ENCODE measurements around the gene INPP5D. TPM values are rescaled to one million over a fixed set of nuclear protein-coding genes. Genes with fewer than 3 reads are reported as not detected.

Gene INPP5D
- total RNA-seq, 2 donors from 2014 or later: 0.66 to 3.0 TPM

- no peak overlapping the region for H3K9ac ChIP-seq (ENCODE audit: extremely low read depth, low read length, poor library complexity, severe bottlenecking)
- no peak overlapping the region for H3K27ac ChIP-seq (ENCODE audit: low read depth, low read length)
- H3K27ac Mint-ChIP-seq: no peak overlapping the region
Measured at GRCh38 chr2:233247744-233248143, 187.6 kb downstream of the INPP5D start.

GRCh38 chr2:233248999-233249398 is 188.9 kb downstream of the INPP5D start:
- Histone ChIP-seq H3K9me3 (ENCODE audit: control insufficient read depth, low read length) (peaks cover 16% of the 10 kb centered on the region), H3K9ac (ENCODE audit: extremely low read depth, low read length, poor library complexity, severe bottlenecking) (no peak overlapping the region), H3K27ac (ENCODE audit: low read depth, low read length) (no peak overlapping the region), H3K36me3 (ENCODE audit: control insufficient read depth, insufficient read depth, low read length) (no peaks in the 10 kb centered on the region), H3K27me3 (ENCODE audit: control insufficient read depth, insufficient read depth, low read length, poor library complexity, severe bottlenecking) (no peaks in the 10 kb centered on the region), H3K4me1 (ENCODE audit: control insufficient read depth, insufficient read depth, low read length) (no peaks in the 10 kb centered on the region), H3K4me3 (ENCODE audit: low read length) (no peak overlapping the region)
- 83 to 88% methylated on average over 7 of the region's 7 CpGs for WGBS, 2 experiments (ENCODE audit: insufficient coverage in 1 of 2, insufficient read length in 1 of 2)
- H3K4me3 Mint-ChIP-seq: no peak overlapping the region
- no peak overlapping the region for H3K27ac Mint-ChIP-seq
- peaks cover 16% of the 10 kb centered on the region for H3K9me3 Mint-ChIP-seq
- DNase-seq: no peak
- no peaks in the 10 kb centered on the region for H3K36me3 Mint-ChIP-seq (ENCODE audit: low read depth)
- H3K4me1 Mint-ChIP-seq: peaks cover 8% of the 10 kb centered on the region
- TF ChIP-seq CTCF (conservative IDR thresholded peaks at IDR 0.05): no peak
- H3K27me3 Mint-ChIP-seq (ENCODE audit: insufficient read depth): no peaks in the 10 kb centered on the region

More at GRCh38 chr2:233247744-233248143, 187.6 kb downstream of the INPP5D start:
- peaks cover 1% of the 10 kb centered on the region for H3K4me1 Mint-ChIP-seq
- no peak overlapping the region for H3K4me3 Mint-ChIP-seq
- H3K27me3 Mint-ChIP-seq (ENCODE audit: insufficient read depth): no peaks in the 10 kb centered on the region
- no peak for DNase-seq
- Histone ChIP-seq H3K36me3 (ENCODE audit: control insufficient read depth, insufficient read depth, low read length) (no peaks in the 10 kb centered on the region), H3K9me3 (ENCODE audit: control insufficient read depth, low read length) (peaks cover 16% of the 10 kb centered on the region), H3K4me1 (ENCODE audit: control insufficient read depth, insufficient read depth, low read length) (no peaks in the 10 kb centered on the region), H3K4me3 (ENCODE audit: low read length) (no peak overlapping the region), H3K27me3 (ENCODE audit: control insufficient read depth, insufficient read depth, low read length, poor library complexity, severe bottlenecking) (no peaks in the 10 kb centered on the region)
- H3K36me3 Mint-ChIP-seq (ENCODE audit: low read depth): no peaks in the 10 kb centered on the region
- no peak for TF ChIP-seq CTCF (conservative IDR thresholded peaks at IDR 0.05)
- H3K9me3 Mint-ChIP-seq: peaks cover 16% of the 10 kb centered on the region

GRCh38 chr2:233250568-233250967 is 190.4 kb downstream of the INPP5D start:
- H3K9me3 ChIP-seq (ENCODE audit: control insufficient read depth, low read length): peaks cover 16% of the 10 kb centered on the region
- peak overlapping the region; percentile 96 for H3K4me3 Mint-ChIP-seq
- H3K4me1 ChIP-seq (ENCODE audit: control insufficient read depth, insufficient read depth, low read length): no peaks in the 10 kb centered on the region

More at GRCh38 chr2:233250568-233250967, 190.4 kb downstream of the INPP5D start:
- peaks cover 16% of the 10 kb centered on the region for H3K9me3 Mint-ChIP-seq
- peaks cover 5% of the 10 kb centered on the region for H3K36me3 ChIP-seq (ENCODE audit: control insufficient read depth, insufficient read depth, low read length)
- no peaks in the 10 kb centered on the region for H3K27me3 Mint-ChIP-seq (ENCODE audit: insufficient read depth)
- peak overlapping the region; percentile 73 for H3K4me3 ChIP-seq (ENCODE audit: low read length)
- no peak overlapping the region for H3K9ac ChIP-seq (ENCODE audit: extremely low read depth, low read length, poor library complexity, severe bottlenecking)
- H3K4me1 Mint-ChIP-seq: peaks cover 8% of the 10 kb centered on the region
- H3K36me3 Mint-ChIP-seq (ENCODE audit: low read depth): no peaks in the 10 kb centered on the region
- no peak overlapping the region for H3K27ac ChIP-seq (ENCODE audit: low read depth, low read length)
- DNase-seq: no peak
- no peaks in the 10 kb centered on the region for H3K27me3 ChIP-seq (ENCODE audit: control insufficient read depth, insufficient read depth, low read length, poor library complexity, severe bottlenecking)
- TF ChIP-seq CTCF (conservative IDR thresholded peaks at IDR 0.05): no peak
- no peak overlapping the region for H3K27ac Mint-ChIP-seq
- WGBS, 2 experiments (ENCODE audit: insufficient coverage in 1 of 2, insufficient read length in 1 of 2): 94 to 98% methylated on average over 7 to 9 of the region's 9 CpGs
